Neutrophil (primary cell): Measurements from ENCODE around the gene TOR1A.

Experiments
- H3K27ac ChIP-seq: fragments of 200-600 bp; sonication (generic); 2 replicates; pipeline ENCODE4 v1.5.1; 2016; ENCODE audit warnings: mild to moderate bottlenecking, moderate library complexity
- H3K27me3 ChIP-seq: fragments of 200-600 bp; sonication (generic); 2 replicates; pipeline ENCODE4 v1.6.0; 2016; ENCODE audit warnings: mild to moderate bottlenecking
- H3K36me3 ChIP-seq: fragments of 200-600 bp; sonication (generic); 2 replicates; pipeline ENCODE4 v1.5.1; 2017
- H3K4me1 ChIP-seq, 2 experiments: fragments of 200-600 bp in 1 of 2; sonication (generic) in 1 of 2; 1 replicate in 1 of 2; 2 replicates in 1 of 2; pipeline versions ENCODE4 v1.5.1 to v1.6.1; 2013 to 2016; ENCODE audit warnings: low read depth in 1 of 2, low read length in 1 of 2, mild to moderate bottlenecking in 1 of 2, moderate library complexity in 1 of 2; ENCODE audit not compliant: control insufficient read depth in 1 of 2, insufficient read depth in 1 of 2
- H3K4me3 ChIP-seq, 2 experiments: fragments of 200-600 bp in 1 of 2; sonication (generic) in 1 of 2; 1 replicate in 1 of 2; 2 replicates in 1 of 2; pipeline ENCODE4 v1.5.1; 2013 to 2016; ENCODE audit warnings: low read depth in 1 of 2, low read length in 1 of 2, mild to moderate bottlenecking in 1 of 2, moderate library complexity in 1 of 2
- H3K9me3 ChIP-seq: fragments of 200-600 bp; sonication (generic); 2 replicates; pipeline ENCODE4 v1.5.1; 2016
- CTCF ChIP-seq: fragments of 200-600 bp; sonication (generic); IDR thresholded peaks from 2 replicates; pipeline ENCODE4 v1.5.1; 2016; ENCODE audit warnings: antibody characterized with exemption

Gene TOR1A

GRCh38 chr9:129857207-129857606 is 33.3 kb upstream of the TOR1A start:
- Histone ChIP-seq H3K27me3 (no peaks in the 10 kb centered on the region), H3K4me3 (no peak overlapping the region), H3K36me3 (peaks cover 55% of the 10 kb centered on the region), H3K4me1 (peaks cover 27 to 28% of the 10 kb centered on the region in 2 experiments), H3K9me3 (no peaks in the 10 kb centered on the region), H3K27ac (no peak overlapping the region)
- TF ChIP-seq CTCF = no peak

- no peaks in the 10 kb centered on the region for H3K9me3 ChIP-seq
- no peaks in the 10 kb centered on the region for H3K27me3 ChIP-seq
- no peak overlapping the region for H3K4me3 ChIP-seq
- H3K27ac ChIP-seq = peak overlapping the region; percentile 76
- TF ChIP-seq CTCF = no peak
- H3K36me3 ChIP-seq = peaks cover 51% of the 10 kb centered on the region
- H3K4me1 ChIP-seq = peaks cover 41 to 45% of the 10 kb centered on the region in 2 experiments
Observed at GRCh38 chr9:129854588-129855110, 30.7 kb upstream of the TOR1A start.

GRCh38 chr9:129853614-129854013 is 29.7 kb upstream of the TOR1A start:
- Histone ChIP-seq H3K9me3 (no peaks in the 10 kb centered on the region), H3K27me3 (no peaks in the 10 kb centered on the region), H3K4me3 (no peak overlapping the region), H3K36me3 (peaks cover 48% of the 10 kb centered on the region), H3K27ac (peak overlapping the region; percentile 76), H3K4me1 (peaks cover 47 to 55% of the 10 kb centered on the region in 2 experiments)
- no peak for TF ChIP-seq CTCF

GRCh38 chr9:129852579-129852978 is 28.6 kb upstream of the TOR1A start:
- no peak for TF ChIP-seq CTCF
- no peaks in the 10 kb centered on the region for H3K27me3 ChIP-seq
- H3K27ac ChIP-seq = peak overlapping the region; percentile 76
- H3K4me3 ChIP-seq = peak overlapping the region; percentile 10 to 20
- H3K9me3 ChIP-seq = no peaks in the 10 kb centered on the region
- H3K36me3 ChIP-seq = peaks cover 37% of the 10 kb centered on the region
- H3K4me1 ChIP-seq = peaks cover 47 to 56% of the 10 kb centered on the region in 2 experiments

- Histone ChIP-seq H3K4me3 (no peak overlapping the region), H3K4me1 (peaks cover 54 to 63% of the 10 kb centered on the region in 2 experiments), H3K27me3 (no peaks in the 10 kb centered on the region), H3K9me3 (no peaks in the 10 kb centered on the region), H3K36me3 (peaks cover 30% of the 10 kb centered on the region), H3K27ac (peak overlapping the region; percentile 76)
- TF ChIP-seq CTCF = no peak
Observed at GRCh38 chr9:129851821-129852220, 27.9 kb upstream of the TOR1A start.
